GM19240 (cell line): ENCODE results near the gene IGFN1.
"Not testable (repeated sequence)": the region's sequence is repeated elsewhere in the genome, so short reads cannot be mapped to it uniquely, and the experiment has no call there.

Source experiments
- DNase-seq: peaks from one replicate; pipeline ENCODE4 v3.0.0; 2011; ENCODE audit warnings: low spot score; ENCODE audit not compliant: insufficient read length

Gene IGFN1

DNA sequence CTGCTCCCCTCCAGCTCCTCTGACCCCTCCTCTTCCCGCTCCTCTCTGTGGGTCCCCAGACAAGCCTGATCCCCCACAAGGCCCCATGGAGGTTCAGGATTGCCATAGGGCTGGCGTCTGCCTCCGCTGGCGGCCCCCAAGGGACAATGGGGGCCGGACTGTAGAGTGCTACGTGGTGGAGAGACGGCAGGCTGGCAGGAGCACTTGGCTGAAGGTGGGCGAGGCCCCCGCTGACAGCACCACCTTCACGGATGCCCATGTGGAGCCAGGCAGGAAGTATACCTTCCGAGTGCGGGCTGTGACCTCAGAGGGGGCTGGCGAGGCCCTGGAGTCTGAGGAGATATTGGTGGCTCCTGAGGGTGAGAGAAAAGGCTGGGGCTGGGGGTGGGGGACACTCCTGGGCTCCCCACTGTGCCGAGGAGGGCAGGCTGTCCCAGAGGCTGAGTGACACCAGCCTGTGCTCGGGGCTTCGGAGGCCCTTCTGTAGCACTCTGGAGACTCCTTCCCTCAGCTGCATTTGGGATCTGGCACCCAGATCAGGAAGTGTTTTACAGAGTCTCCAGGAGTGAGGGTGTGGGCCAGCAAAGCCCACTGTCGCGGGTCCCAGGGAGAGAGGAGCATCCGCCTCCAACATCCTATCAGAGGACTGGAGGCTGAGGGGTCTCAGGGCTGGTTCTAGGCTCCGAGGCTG, 25.9 kb downstream of the IGFN1 start:
- no peak for DNase-seq

DNA sequence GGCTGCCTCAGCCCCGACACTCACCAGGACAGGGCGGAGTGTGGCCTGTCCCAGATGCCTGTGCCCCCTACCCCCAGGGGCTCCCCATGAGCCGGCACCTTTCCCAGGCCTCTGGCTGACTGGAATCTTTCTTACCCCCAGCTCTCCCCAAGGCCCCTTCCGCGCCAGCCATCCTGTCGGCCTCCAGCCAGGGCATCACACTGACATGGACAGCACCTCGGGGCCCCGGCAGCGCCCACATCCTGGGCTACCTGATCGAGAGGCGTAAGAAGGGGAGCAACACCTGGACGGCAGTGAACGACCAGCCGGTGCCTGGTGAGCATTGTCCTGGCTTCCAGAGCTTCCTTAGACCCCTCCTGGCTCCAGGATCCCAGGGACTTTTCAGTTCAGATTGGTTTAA, 26.5 kb downstream of the IGFN1 start:
- DNase-seq, result no peak

DNA sequence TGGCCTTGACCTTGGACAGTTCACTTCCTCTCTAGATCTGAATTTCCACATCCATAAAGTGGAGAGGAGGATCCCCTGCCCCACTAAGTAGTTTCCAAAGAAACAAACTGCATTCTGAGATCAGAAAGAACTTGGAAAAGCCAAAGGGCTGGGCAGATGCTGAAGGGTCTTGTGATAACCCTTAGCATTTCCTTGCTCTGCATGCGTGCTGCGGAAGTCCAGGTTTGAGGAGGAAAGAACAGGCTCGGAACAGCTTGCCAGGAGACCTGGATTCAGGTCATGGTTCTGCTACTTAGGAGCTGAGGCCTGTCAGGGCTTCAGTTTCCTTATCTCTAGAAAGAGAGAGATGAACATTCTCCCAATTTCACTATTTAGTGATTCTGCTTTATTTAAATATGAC, 27.2 kb downstream of the IGFN1 start:
- no peak for DNase-seq

- DNase-seq, result no peak
Observed at GRCh38 chr1:201218409-201218808, 27.8 kb downstream of the IGFN1 start.

GRCh38 chr1:201219481-201220387, 29.1 kb downstream of the IGFN1 start:
- DNase-seq, result no peak

DNA sequence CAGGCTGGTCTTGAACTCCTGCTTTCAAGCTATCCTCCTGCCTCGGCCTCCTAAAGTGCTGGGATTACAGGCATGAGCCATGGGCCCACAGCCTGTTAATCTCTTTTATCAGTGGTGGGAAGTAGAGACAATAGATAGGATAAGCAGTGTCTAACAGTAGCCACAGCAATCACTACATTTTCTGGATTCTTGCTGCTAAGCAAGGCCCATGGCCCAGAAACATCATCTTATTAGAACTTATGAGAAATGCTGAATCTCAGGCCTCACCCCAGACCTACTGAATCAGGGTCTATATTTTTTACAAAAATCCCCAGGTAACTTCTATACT, 29.7 kb downstream of the IGFN1 start:
- DNase-seq, result no peak

DNA sequence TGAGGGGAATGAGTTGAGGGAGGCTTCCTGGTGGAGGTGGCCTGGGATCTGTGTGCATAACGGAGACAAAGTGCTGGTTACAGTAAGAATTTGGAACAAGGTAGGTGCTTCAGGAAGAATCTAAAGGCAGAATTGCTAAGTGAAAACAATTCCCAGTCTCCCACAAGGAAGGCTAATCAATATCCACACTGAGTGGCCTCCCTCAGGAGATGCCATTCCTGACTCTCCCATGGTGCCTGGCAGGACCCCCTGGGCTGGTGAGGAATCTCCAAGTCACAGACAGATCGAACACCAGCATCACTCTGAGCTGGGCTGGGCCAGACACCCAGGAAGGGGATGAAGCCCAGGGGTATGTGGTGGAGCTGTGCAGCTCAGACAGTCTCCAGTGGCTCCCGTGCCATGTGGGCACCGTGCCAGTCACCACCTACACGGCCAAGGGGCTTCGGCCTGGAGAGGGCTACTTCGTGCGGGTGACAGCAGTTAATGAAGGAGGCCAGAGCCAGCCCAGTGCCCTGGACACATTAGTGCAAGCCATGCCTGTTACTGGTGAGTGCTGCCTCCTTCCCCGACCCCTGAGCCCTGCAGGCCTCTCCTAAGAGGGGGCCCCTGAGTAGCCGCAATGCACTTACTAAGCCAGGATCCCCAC, 30.7 kb downstream of the IGFN1 start:
- no peak for DNase-seq

DNA sequence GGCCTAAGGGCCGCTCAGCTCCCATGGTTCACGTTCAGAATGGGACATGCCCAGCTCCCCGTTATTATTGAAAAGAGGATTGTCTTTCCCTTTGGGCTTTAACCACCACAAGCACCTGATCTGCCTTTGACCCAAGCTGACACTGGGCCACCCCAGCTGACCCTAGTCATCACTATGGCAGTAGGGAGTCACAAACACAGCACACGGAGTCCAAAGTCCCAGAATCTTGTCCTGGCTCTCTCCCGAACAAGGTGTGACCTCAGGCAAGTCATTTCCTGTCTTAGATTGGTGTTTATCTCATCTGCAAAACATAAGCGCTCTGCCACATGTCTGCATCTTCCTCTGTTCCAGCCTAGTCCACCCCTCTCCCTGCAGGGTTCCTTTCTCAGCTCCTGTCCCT, 31.5 kb downstream of the IGFN1 start:
- no peak for DNase-seq

- DNase-seq, result no peak
Observed at GRCh38 chr1:201223852-201224665, 33.4 kb downstream of the IGFN1 start.

DNA sequence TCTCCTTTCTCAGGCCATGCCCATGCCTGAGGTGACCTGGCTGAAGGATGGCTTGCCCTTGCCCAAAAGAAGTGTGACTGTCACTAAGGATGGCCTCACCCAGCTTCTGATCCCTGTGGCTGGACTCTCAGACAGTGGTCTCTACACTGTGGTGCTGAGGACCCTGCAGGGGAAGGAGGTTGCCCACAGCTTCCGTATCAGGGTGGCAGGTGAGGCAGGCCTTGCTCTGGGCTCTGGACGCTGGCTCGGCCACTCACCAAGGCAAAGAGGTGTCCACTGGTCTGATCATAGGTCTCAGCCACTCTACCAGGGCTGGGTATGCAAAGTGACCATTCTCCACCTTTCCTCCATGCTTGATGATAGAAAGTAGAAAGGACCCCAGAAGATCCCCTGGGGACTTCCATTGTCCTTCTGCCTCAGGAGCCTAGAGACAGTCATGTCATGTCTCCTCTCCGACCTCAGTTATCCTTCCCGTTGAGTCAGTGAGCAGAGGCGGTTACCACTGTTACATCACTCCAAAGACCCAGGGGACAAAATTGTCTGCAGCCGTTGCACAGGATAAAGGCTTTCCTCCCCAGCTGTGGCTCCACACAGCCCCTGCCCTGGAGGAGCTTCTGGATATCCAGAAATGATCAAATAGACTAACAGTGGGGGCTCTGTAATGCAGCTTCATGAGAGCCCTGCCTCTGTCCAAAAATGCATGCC, 34.2 kb downstream of the IGFN1 start:
- no peak for DNase-seq

DNA sequence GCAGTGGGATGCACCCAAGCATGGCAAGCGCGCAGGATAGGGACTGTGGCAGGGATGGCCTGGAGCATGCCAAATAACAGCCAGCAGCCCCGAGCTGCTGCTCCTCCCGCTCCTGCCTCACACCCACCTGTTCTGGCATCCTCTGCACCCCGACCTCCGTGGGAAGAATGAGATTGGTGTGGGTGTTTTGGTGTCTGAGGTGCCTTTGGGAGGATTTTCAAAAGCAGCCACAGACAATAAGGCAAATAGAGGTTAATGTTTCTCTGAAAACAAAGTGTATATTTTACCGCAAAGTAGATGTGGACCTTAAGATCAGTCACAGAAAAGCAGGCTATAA, 35.5 kb downstream of the IGFN1 start:
- no peak for DNase-seq

DNA sequence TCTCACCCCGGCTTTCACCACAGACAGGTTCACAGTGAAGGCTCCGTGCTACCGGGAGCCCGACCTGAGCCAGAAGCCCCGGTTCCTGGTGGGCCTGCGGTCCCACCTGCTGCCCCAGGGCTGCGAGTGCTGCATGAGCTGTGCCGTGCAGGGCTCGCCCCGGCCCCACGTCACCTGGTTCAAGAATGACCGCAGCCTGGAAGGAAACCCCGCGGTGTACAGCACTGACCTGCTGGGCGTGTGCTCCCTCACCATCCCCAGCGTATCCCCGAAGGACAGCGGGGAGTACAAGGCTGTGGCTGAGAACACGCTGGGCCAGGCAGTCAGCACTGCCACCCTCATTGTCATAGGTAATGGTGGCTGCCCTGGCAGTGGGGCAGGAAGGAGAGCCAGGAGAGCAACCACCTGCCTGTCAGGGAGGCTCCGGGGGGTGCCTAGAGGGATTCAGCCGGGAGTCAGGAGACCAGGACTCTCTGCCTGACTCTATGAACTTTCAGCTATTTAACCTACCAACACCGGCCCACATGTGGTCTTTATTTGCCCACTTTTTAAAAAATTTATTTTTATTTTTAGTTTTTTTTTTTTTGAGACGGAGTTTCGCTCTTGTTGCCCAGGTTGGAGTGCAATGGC, 36.4 kb downstream of the IGFN1 start:
- no peak for DNase-seq

DNA sequence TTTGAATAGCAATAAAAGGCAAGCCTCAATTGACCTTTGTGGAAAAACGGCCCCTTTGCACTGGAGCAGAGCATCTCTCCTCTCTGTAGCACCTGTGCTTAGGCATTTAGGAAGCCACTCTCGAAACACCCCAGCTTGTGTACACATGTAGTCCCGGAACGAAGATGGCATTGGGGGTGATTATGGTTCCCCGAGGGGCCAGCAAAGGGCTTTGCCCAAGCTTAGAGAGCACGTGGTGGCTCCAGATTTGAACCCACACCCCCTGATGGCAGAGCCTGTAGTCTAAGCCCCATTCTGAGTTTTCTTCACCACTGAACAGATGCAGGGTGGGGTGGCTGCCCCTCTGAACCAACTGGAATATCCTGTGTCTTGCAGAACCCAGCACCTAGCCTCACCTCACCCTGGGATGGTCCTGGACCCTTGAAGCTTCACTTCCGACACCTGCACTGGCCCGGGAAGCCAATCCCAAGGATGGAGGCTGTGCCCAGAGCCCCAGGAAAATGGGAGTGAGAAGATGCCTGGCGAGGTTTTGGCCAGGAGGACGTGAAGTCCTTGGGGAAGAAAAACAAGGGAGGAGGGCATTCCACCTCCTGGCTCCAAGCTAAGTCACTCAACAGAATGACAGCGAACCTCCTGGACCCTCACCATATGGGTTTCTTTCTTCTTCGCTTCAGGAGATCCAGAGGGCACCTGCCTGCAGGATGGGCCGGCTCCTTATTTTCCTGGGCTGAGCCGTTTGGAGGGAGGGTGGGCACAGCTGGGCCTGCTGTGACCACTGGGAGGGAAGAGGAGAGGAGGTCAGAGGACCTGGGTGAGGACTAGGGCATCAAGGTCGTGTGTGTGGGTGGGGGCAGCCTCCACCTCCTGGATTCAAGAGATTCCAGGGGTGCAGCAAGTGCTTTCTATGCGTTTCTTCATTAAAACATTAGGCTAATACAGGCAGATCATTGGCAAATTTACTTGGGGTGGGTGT, 37.7 kb downstream of the IGFN1 start:
- DNase-seq, result no peak

DNA sequence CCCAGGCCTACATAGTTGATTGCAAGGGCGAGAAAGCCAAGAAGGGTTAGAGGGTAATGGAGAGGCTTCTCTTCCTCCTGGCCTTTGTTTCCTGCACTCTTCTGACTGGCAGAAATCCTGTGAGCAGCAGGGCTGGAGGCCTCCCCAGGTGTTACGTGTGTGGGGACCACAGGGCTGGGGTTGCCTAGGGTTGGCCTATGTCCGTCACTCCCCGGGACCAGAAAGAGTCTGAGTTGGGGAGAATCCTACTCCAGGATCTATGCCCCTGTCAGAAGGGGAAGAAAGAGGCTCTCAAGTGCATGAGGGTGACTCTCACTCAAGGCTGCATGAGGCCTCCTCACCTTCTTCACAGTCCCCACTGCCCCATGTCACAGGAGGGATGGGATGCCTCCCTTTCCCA, 38.5 kb downstream of the IGFN1 start:
- no peak for DNase-seq

GRCh38 chr1:201229771-201230635, 39.4 kb downstream of the IGFN1 start:
- no peak for DNase-seq

DNA sequence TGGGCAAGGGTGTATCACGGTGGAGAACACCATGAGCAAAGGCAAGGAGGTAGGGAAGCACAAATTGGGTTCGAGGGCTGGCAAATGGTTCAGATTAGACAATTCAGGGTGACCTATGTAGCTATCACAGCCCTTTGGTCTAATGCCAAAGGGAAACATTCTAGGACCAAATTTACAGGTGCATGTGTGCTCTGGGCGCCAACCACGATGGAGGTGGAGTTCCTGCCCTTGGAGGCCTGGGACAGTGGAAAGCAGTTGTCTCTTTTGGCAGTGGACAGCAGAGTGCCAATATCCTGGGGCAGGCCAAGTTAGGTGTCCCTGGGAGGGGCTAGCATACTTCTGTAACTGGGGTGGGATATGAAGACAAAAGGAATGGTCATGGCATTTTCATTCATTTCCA, 40.1 kb downstream of the IGFN1 start:
- DNase-seq, result no peak

- not testable (repeated sequence) for DNase-seq
Observed at GRCh38 chr1:201239646-201240045, 49.0 kb downstream of the IGFN1 start.

GRCh38 chr1:201240171-201240570, 49.5 kb downstream of the IGFN1 start:
- no peak for DNase-seq
